K562 (cell line): ENCODE measurements around the gene MLX. TPM values are rescaled to one million over a fixed set of nuclear protein-coding genes. Genes with fewer than 3 reads are reported as not detected.

Experiments
- E2F5 ChIP-seq: sonication (generic); formaldehyde crosslinking; IDR thresholded peaks from 2 replicates; pipeline ENCODE4 v1.8.0; 2022; ENCODE audit warnings: mild to moderate bottlenecking, missing genetic modification reagents
- GATA2 ChIP-seq: sonication (generic); formaldehyde crosslinking; IDR thresholded peaks from 2 replicates; pipeline ENCODE4 v1.4.0; 2020; ENCODE audit warnings: mild to moderate bottlenecking, missing genetic modification reagents
- ILK ChIP-seq: fragments of 450-650 bp; IDR thresholded peaks from 2 replicates; pipeline ENCODE4 v1.6.1; 2016; ENCODE audit warnings: missing genetic modification characterization, low read depth, mild to moderate bottlenecking, missing compliant biosample characterization, moderate library complexity, borderline replicate concordance
- LARP7 ChIP-seq: fragments of 450-650 bp; IDR thresholded peaks from 2 replicates; pipeline ENCODE4 v1.6.1; 2016
- NR4A1 ChIP-seq, 2 experiments: fragments of 250-450 bp in 1 of 2; fragments of 450-650 bp in 1 of 2; sonication (Bioruptor Pico) in 1 of 2; IDR thresholded peaks; 2 replicates each; pipeline versions ENCODE4 v1.4.0 to v1.6.1; 2016 to 2020; ENCODE audit warnings: mild to moderate bottlenecking in 2 of 2, missing compliant biosample characterization in 1 of 2, missing genetic modification characterization in 1 of 2, moderate library complexity in 1 of 2
- POLR2G ChIP-seq: fragments of 200-400 bp; formaldehyde crosslinking; IDR thresholded peaks from 2 replicates; pipeline ENCODE4 v1.6.1; 2017; ENCODE audit warnings: low read depth, mild to moderate bottlenecking, antibody characterized with exemption, low read length, moderate library complexity
- REST ChIP-seq, 2 experiments: fragments of 450-650 bp; formaldehyde crosslinking in 1 of 2; IDR thresholded peaks; 2 replicates each; pipeline versions ENCODE4 v1.4.0 to v1.6.1; 2014 to 2020; ENCODE audit warnings: mild to moderate bottlenecking in 2 of 2, borderline replicate concordance in 1 of 2, low read depth in 1 of 2
- TAF9B ChIP-seq: fragments of 450-650 bp; IDR thresholded peaks from 2 replicates; pipeline ENCODE4 v1.6.1; 2018; ENCODE audit warnings: mild to moderate bottlenecking; ENCODE audit not compliant: partially characterized antibody
- ZBTB43 ChIP-seq: sonication (generic); formaldehyde crosslinking; IDR thresholded peaks from 2 replicates; pipeline ENCODE4 v1.8.0; 2023; ENCODE audit warnings: mild to moderate bottlenecking, missing genetic modification reagents
- ZKSCAN8 ChIP-seq: fragments of 200-800 bp; sonication (Bioruptor generic); IDR thresholded peaks from 2 replicates; pipeline ENCODE4 v1.6.1; 2016; ENCODE audit warnings: missing genetic modification characterization, missing compliant biosample characterization
- ZNF695 ChIP-seq: fragments of 450-650 bp; formaldehyde crosslinking; IDR thresholded peaks from 2 replicates; pipeline ENCODE4 v1.4.0; 2020; ENCODE audit warnings: mild to moderate bottlenecking, moderate library complexity
- polyA plus RNA-seq, 8 experiments: library from polyadenylated mRNA; depleted of rRNA in 4 of 8; stranded (reverse) in 5 of 8; unstranded in 3 of 8; fragments of >200 nt; fragmentation: Nextera tagmentation in 2 of 8; fragmentation: Illumina TruSeq in 1 of 8; extraction: Ambion mirVana in 2 of 8; extraction: Trizol in 1 of 8; gene quantifications; 2 replicates each; pipeline versions ENCODE4 v1.2.1 to v1.2.3, GENCODE V29; 2011 to 2014; ENCODE audit warnings: inconsistent platforms in 1 of 8, missing spikeins in 1 of 8
- total RNA-seq, 7 experiments: library from RNA; depleted of rRNA in 6 of 7; stranded (reverse); fragments of >200 nt in 6 of 7; fragmentation: Illumina TruSeq in 2 of 7; extraction: Trizol in 2 of 7; gene quantifications; 2 replicates each; pipeline versions ENCODE4 v1.2.1 to v1.2.3, GENCODE V29; 2011 to 2021; ENCODE audit warnings: low replicate concordance in 1 of 7

MLX gene
- total and polyA plus RNA-seq, 9 of the 15 experiments (the other 6 are each of a cell fraction or from before 2014, with no cell fraction given): 42.9 to 100 (median 58.9) TPM

- TF ChIP-seq REST (IDR thresholded peaks at IDR 0.05; ENCODE audit: borderline replicate concordance): peak; percentile 84
- TF ChIP-seq REST (CRISPR knock-in tag; IDR thresholded peaks at IDR 0.05; ENCODE audit: low read depth): peak; percentile 86
- peak; percentile 99 for TF ChIP-seq NR4A1 (CRISPR knock-in tag; IDR thresholded peaks at IDR 0.05)
- peak; percentile 99 for TF ChIP-seq NR4A1 (tag; IDR thresholded peaks at IDR 0.05)
- TF ChIP-seq LARP7: no peak
- no peak for TF ChIP-seq ZBTB43 (CRISPR knock-in tag)
- peak; percentile 74; the same call in 1 of the 2 replicates for TF ChIP-seq ILK (tag)
- TF ChIP-seq GATA2 (CRISPR knock-in tag): no peak
- TF ChIP-seq ZKSCAN8 (CRISPR knock-in tag): peak; percentile 96
- TF ChIP-seq TAF9B: peak; percentile 72
- peak; percentile 90; the same call in 1 of the 2 replicates for TF ChIP-seq ZNF695 (CRISPR knock-in tag)
- TF ChIP-seq POLR2G: no peak
- TF ChIP-seq E2F5 (CRISPR knock-in tag): no peak
These were observed 31.5 kb upstream of the MLX start (continued) for GRCh38 chr17:42535155-42536047.
